Stimulated activated memory B cell treated with anti-CD40 and anti-IgM and Interleukin-4, amounts not matched to agents 10 μg/mL and 1 μg/mL and 100 μg/mL, for 72 hours (primary cell): ENCODE data around the gene TMC1.

Experiments used
- ATAC-seq: fragments of 150-1000 bp; cut with Tn5 transposase; 2 replicates; pipeline ENCODE4 v1.10.0; 2021
- H3K27ac Mint-ChIP-seq: one replicate; pipeline ENCODE4 v1.8.0; 2022; ENCODE audit warnings: mild to moderate bottlenecking, mixed read lengths
- H3K27me3 Mint-ChIP-seq: one replicate; pipeline ENCODE4 v1.8.0; 2022; ENCODE audit warnings: mixed read lengths
- H3K36me3 Mint-ChIP-seq: one replicate; pipeline ENCODE4 v1.8.0; 2022; ENCODE audit warnings: mixed read lengths
- H3K4me1 Mint-ChIP-seq: one replicate; pipeline ENCODE4 v1.8.0; 2022; ENCODE audit warnings: mixed read lengths
- H3K4me3 Mint-ChIP-seq: one replicate; pipeline ENCODE4 v1.8.0; 2022; ENCODE audit warnings: mild to moderate bottlenecking, moderate library complexity, mixed read lengths
- H3K9me3 Mint-ChIP-seq: one replicate; pipeline ENCODE4 v1.8.0; 2022; ENCODE audit warnings: mixed read lengths

Gene TMC1

DNA sequence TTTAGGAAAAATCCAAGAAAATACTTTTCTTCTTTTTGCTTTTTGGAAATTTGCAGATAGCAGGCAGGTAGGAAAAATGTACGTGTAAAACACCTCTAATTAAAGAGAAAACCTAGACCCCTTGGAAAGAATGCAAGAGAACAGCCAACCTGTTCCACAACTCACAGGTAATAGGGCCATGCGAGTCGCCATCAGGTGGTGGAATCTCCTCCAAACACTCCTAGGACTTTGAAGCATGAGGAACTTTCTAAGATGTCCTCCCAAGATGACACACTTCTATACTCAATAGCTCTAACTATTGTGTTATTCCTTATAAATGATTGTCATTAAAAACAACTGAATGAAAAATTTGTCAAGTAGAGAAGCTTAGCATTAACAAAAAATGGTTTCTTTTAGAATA lies 174.0 kb downstream of the TMC1 start:
- Mint-ChIP-seq H3K27ac (no peak overlapping the region), H3K9me3 (peaks cover 5% of the 10 kb centered on the region), H3K4me1 (no peaks in the 10 kb centered on the region), H3K27me3 (peaks cover 9% of the 10 kb centered on the region), H3K4me3 (no peak overlapping the region), H3K36me3 (no peaks in the 10 kb centered on the region)
- ATAC-seq = no peak

DNA sequence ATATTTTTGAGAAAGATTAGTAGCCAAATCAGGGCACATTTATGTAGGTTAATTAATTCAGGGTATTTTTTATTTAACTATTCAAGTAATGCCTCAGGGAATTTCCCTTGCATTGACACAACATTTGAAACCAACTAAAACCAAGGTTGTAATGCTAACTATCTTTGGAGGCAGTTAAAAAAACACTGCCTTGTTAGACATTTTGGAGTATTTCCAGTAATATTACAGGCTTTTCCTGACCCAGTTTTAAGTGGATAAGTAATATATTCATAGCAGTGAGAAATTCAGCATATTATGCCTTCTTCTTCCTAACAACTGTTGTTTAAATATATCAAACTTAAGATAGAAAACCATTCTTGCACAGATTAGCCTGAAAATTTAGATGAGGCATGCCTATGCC lies 175.1 kb downstream of the TMC1 start:
- ATAC-seq = no peak
- Mint-ChIP-seq H3K27ac (no peak overlapping the region), H3K9me3 (no peaks in the 10 kb centered on the region), H3K27me3 (peaks cover 9% of the 10 kb centered on the region), H3K4me1 (no peaks in the 10 kb centered on the region), H3K4me3 (no peak overlapping the region), H3K36me3 (no peaks in the 10 kb centered on the region)

DNA sequence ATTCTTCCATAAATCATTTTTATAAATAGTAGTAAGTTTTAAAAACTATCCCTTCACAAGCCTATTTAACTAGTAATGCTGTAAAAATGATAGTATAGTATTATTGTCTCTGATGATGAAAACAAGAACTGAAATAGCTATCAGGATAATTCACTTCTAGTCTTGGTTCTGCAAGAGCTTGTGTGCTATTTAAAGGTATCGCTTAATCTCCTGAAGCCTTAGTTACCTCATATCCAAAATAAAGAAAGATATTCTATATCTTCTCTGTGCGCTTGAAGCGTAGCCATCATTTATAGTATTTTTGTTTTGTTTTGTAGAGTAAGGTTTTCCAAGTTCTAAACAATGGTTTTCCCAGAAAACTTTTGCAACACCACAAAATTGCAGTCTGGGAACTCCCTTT lies 180.1 kb downstream of the TMC1 start:
- Mint-ChIP-seq H3K4me3 (no peak overlapping the region), H3K36me3 (no peaks in the 10 kb centered on the region), H3K27ac (no peak overlapping the region), H3K9me3 (no peaks in the 10 kb centered on the region), H3K4me1 (no peaks in the 10 kb centered on the region), H3K27me3 (peaks cover 9% of the 10 kb centered on the region)
- ATAC-seq = no peak

DNA sequence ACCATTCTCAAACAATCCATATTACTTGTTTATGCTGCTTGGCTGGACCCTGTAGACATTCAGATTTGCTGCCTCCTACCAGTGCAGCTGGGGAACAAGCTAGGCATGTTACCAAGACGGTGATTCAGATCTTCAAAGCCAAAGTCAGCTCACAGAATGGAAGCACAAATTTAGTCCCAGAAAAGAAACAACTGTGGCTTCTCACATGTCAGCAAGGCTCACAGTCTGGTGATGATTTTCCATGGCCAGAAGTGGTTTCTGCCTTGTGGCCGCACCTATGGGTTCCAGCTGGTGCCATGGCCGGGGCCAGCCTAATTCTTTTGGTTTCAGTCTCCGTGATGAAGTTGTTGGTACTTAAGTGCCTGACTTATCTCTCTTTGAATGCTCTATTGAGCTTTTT lies 182.2 kb downstream of the TMC1 start:
- no peak for ATAC-seq
- Mint-ChIP-seq H3K27ac (no peak overlapping the region), H3K36me3 (no peaks in the 10 kb centered on the region), H3K4me1 (no peaks in the 10 kb centered on the region), H3K4me3 (no peak overlapping the region), H3K9me3 (no peaks in the 10 kb centered on the region), H3K27me3 (peaks cover 5% of the 10 kb centered on the region)

DNA sequence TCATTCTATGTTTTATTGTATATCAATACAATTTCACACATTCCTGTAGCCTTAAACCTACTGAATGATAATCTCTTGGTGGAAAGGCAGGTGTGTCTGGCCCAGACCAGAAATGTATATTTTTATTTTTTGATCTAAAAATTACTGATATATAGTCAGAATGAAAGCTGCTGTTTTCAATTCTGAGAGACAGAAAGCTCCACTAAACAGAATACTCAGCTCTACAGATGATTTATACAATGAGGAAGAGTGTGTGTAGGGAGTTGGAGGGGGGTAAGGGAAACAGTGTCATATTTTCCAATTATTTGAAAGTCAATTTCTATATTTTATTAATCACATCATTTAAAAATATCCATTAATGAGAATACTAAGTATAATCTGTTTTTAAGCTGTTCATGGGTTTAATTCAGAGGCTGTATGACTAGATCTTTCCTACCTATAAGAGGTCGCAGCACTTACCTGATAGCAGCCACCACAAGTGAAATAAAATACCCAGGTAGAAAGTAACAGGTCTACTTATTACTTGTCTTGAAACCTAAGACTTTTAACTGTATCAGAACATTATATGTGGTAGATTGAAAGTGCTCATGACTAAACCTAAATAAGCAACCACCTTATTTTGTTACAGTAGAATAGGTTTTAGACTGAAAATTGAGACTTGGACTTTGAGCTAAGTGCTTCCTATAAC lies 183.4 kb downstream of the TMC1 start:
- no peak for ATAC-seq
- no peaks in the 10 kb centered on the region for H3K27me3 Mint-ChIP-seq
- no peak overlapping the region for H3K27ac Mint-ChIP-seq
- H3K4me3 Mint-ChIP-seq = no peak overlapping the region
- H3K4me1 Mint-ChIP-seq = no peaks in the 10 kb centered on the region
- H3K9me3 Mint-ChIP-seq = peaks cover 3% of the 10 kb centered on the region
- no peaks in the 10 kb centered on the region for H3K36me3 Mint-ChIP-seq

DNA sequence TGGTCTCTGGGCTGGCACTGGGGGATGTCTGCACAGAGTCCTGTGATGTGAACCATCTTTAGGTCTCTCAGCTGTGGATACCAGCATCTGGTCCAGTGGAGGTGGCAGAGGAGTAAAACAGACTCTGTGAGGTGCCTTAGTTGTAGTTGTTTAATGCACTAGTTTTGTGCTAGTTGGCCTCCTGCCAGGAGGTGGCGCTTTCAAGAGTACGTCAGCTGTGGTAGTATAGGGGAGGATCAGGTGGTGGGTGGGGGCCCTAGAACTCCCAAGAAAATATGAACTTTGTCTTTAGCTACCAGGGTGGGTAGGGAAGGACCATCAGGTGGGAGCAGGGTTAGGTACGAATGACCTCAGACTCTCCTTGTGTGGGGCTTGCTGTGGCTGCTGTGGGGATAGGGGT lies 197.1 kb downstream of the TMC1 start:
- ATAC-seq = no peak
- Mint-ChIP-seq H3K27ac (no peak overlapping the region), H3K27me3 (peaks cover 6% of the 10 kb centered on the region), H3K4me3 (no peak overlapping the region), H3K9me3 (no peaks in the 10 kb centered on the region), H3K4me1 (no peaks in the 10 kb centered on the region), H3K36me3 (no peaks in the 10 kb centered on the region)

DNA sequence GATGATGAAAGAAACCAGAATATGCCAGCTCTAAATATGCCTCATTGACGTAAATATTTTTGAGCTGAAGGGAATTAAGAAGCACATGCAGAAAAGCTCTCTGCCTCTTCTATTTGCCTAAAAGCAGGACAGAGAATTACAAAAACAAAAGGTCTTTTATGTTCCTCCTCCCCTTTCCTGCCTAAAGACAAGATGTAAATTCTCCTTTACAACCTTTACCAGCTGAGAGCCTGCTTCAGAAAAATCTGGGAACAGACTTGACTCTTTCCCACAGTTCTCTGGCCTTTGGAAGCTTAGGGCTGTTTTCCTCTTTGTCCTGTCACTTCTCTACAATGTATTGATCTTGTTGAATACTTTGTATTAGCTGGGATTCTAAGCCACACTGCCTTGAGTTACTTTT lies 199.7 kb downstream of the TMC1 start:
- no peaks in the 10 kb centered on the region for H3K27me3 Mint-ChIP-seq
- H3K9me3 Mint-ChIP-seq = peaks cover 3% of the 10 kb centered on the region
- no peaks in the 10 kb centered on the region for H3K4me1 Mint-ChIP-seq
- no peaks in the 10 kb centered on the region for H3K36me3 Mint-ChIP-seq
- ATAC-seq = no peak
- no peak overlapping the region for H3K27ac Mint-ChIP-seq
- H3K4me3 Mint-ChIP-seq = no peak overlapping the region

DNA sequence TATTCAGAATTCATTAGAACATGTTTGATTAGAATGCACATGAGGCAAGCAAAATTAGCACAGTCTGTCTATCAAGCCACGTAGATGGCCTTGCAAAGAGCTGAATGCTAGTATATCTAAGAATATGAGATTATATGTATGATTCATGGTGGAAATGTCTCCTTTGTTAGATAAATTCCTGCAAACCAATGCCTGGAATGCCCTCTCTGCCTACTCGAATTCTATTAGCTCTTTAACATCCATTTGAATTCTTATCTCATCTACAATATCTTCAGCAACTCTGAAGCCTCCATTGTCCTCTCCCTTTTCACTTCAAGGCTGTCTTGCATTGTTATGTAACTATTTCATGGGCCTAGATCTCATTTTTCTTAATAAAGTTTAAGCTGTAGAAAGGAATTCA lies 205.5 kb downstream of the TMC1 start:
- no peak overlapping the region for H3K27ac Mint-ChIP-seq
- H3K27me3 Mint-ChIP-seq = no peaks in the 10 kb centered on the region
- H3K4me3 Mint-ChIP-seq = no peak overlapping the region
- H3K4me1 Mint-ChIP-seq = no peaks in the 10 kb centered on the region
- no peaks in the 10 kb centered on the region for H3K36me3 Mint-ChIP-seq
- H3K9me3 Mint-ChIP-seq = peaks cover 3% of the 10 kb centered on the region
- ATAC-seq = no peak

DNA sequence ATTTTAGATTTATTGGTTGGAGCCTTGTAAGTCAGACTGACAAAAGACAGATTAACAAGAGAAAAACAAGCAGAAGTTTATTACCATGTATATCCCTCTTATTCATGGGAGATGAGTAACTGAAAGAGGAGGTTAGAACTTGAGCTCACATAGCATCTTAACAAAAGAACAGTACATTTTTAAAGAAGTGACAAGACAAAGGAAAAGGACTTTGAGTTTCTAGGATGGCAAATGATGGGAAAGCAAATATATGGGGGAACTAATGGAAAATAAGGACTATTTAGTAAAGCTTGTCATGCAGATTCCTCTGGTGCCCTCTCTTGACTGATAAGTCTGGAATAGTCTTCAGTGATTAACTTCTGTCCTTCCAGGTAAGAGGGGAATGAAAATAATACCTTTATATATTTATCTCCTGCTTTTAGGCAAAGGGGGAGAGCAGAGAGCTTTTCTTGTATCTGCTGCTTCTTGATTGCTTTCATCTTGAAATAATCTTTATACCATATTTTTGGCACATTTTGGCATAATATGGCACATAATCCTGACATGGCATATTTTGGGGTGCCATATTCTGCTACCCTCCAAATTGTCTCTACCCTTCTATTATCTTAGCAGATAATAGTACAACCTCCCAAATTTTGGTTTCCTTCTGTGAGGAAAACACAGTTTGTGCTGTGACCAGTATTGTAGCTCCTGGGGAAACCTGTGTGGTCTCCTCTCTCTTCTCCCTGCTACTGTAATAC lies 206.8 kb downstream of the TMC1 start:
- H3K36me3 Mint-ChIP-seq = no peaks in the 10 kb centered on the region
- no peak overlapping the region for H3K27ac Mint-ChIP-seq
- no peaks in the 10 kb centered on the region for H3K27me3 Mint-ChIP-seq
- H3K4me1 Mint-ChIP-seq = no peaks in the 10 kb centered on the region
- no peak overlapping the region for H3K4me3 Mint-ChIP-seq
- ATAC-seq = no peak
- H3K9me3 Mint-ChIP-seq = peaks cover 3% of the 10 kb centered on the region

DNA sequence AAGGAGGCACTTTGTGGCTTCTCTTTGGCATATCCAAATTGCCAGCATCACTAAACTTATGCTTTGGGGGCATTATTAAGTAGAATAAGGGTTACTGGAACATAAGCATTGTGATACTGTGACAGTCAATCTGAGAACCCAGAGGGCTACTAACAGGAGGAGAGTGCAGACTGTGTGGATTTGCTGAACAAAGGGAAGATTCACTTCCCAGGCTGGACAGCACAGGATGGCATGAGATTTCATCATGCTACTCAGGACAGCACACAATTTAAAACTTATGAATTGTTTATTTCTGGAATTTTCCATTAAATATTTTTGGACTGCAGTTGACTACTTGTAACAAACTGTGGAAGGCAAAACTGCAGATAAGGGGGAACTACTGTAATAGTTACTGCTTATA lies 212.5 kb downstream of the TMC1 start:
- no peaks in the 10 kb centered on the region for H3K27me3 Mint-ChIP-seq
- no peaks in the 10 kb centered on the region for H3K4me1 Mint-ChIP-seq
- no peak overlapping the region for H3K4me3 Mint-ChIP-seq
- no peaks in the 10 kb centered on the region for H3K9me3 Mint-ChIP-seq
- H3K36me3 Mint-ChIP-seq = no peaks in the 10 kb centered on the region
- H3K27ac Mint-ChIP-seq = no peak overlapping the region
- no peak for ATAC-seq

DNA sequence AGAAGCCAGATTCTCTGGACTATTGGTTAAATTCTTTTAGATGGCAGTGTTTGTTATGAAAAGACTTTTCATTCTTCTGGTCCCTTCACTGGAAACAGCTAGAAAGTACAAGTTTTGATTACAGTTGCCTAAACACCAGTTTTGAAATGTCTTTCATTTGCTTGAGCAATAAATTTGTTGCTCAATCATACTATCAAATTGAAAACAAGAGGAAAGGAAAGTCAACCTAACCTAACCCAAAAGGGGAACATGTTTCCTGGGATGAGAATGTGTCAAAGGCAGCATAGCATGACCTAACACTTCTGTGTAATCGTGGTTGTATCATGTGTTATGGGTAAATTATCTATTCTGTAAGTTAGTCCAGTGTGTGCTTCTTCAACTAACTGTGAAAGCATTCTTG lies 213.2 kb downstream of the TMC1 start:
- no peaks in the 10 kb centered on the region for H3K36me3 Mint-ChIP-seq
- H3K27ac Mint-ChIP-seq = no peak overlapping the region
- no peaks in the 10 kb centered on the region for H3K4me1 Mint-ChIP-seq
- no peaks in the 10 kb centered on the region for H3K27me3 Mint-ChIP-seq
- H3K9me3 Mint-ChIP-seq = no peaks in the 10 kb centered on the region
- no peak for ATAC-seq
- H3K4me3 Mint-ChIP-seq = no peak overlapping the region

DNA sequence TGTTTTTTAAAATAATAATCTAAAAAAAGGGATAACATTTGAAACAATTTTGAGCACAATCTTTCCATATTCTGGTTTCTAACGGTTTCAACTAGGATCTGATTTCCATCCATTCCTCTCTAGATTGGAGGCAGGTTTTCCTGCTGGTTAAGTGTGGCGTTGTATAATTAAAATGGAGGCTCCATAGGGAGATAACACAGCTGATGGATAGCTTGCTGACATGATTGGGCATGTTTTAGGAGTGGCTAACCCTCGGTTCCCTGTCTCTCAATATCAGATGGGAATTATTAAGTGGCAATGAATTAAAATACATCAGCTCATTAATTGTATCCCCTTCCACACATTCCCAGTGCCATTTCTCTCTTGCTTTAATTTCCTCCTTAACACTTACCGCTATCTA lies 222.4 kb downstream of the TMC1 start:
- no peaks in the 10 kb centered on the region for H3K9me3 Mint-ChIP-seq
- no peaks in the 10 kb centered on the region for H3K36me3 Mint-ChIP-seq
- no peak overlapping the region for H3K27ac Mint-ChIP-seq
- H3K4me3 Mint-ChIP-seq = no peak overlapping the region
- no peaks in the 10 kb centered on the region for H3K4me1 Mint-ChIP-seq
- no peak for ATAC-seq
- H3K27me3 Mint-ChIP-seq = no peaks in the 10 kb centered on the region

DNA sequence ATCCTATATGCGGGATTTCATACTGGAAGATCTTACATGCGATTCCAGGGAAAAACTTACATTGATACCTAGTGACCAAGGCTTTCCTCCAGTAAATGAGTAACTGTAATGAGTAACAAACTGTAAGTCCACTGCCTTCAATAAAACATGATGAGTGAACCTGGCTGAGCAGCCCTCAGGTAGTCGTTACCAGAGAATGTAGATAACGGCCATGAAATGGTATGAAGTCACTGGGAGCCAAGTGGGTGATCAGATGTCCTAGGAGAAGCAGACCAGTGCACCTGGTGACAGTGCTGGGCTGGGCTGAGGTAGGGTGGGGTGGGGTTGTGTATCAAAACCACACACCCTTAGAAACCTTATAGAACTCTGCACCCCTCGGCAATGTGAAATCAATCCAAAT lies 227.9 kb downstream of the TMC1 start:
- no peaks in the 10 kb centered on the region for H3K27me3 Mint-ChIP-seq
- H3K36me3 Mint-ChIP-seq = no peaks in the 10 kb centered on the region
- no peak overlapping the region for H3K4me3 Mint-ChIP-seq
- H3K9me3 Mint-ChIP-seq = no peaks in the 10 kb centered on the region
- H3K27ac Mint-ChIP-seq = no peak overlapping the region
- ATAC-seq = no peak
- no peaks in the 10 kb centered on the region for H3K4me1 Mint-ChIP-seq

DNA sequence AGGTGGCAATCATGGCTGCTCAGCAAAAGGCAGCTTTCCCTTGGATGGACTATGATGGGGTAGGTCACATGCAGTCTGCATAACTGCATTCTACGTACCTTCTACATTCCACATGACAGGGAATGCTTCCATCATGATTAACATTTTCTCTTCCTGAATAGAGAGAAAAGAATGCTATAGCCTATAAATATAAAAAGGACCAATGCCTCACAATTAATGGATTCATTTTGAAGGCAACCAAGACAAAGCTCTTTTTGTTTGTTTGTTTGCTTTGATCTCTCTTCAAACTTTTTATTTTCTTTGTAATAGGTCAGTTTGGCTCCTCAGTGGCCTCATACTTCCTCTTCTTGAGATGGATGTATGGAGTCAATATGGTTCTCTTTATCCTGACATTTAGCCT lies 230.1 kb downstream of the TMC1 start:
- Mint-ChIP-seq H3K4me3 (no peak overlapping the region), H3K36me3 (no peaks in the 10 kb centered on the region), H3K27me3 (no peaks in the 10 kb centered on the region)

DNA sequence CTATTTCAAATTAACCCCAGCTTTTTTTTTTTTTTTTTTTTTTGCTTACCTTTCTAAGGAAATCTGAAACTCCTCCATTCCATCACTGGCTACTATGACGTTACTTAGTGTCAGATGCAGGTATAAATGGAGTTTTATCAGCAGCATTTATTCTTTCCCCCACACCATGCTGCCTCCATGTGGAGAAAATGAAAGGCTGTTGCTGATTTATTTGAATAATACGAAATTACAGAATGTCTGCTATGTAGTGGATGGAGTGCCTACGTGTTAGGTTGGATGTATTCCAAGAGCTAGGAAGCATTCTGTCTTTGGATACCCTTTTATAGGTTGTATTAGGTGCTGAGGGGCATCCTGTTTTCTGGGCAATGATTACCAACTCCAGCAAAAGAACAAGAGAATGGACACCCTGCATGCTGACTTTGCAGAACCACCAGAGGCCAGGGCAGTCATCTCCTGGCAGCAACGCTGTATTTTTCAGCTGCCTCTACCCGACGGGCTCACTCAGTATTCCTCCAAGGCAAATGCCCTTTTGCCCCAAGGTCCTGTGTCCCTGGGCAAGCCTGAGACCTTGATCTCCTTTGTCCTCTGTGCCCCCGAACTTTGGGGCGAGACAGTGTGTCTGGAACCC lies 232.0 kb downstream of the TMC1 start:
- Mint-ChIP-seq H3K4me1 (no peaks in the 10 kb centered on the region), H3K36me3 (no peaks in the 10 kb centered on the region), H3K27me3 (no peaks in the 10 kb centered on the region), H3K9me3 (no peaks in the 10 kb centered on the region), H3K4me3 (no peak overlapping the region), H3K27ac (no peak overlapping the region)
- ATAC-seq = no peak

More for the DNA sequence above, 230.1 kb downstream of the TMC1 start:
- Mint-ChIP-seq H3K9me3 (no peaks in the 10 kb centered on the region), H3K27ac (no peak overlapping the region), H3K4me1 (no peaks in the 10 kb centered on the region)
- ATAC-seq = no peak

DNA sequence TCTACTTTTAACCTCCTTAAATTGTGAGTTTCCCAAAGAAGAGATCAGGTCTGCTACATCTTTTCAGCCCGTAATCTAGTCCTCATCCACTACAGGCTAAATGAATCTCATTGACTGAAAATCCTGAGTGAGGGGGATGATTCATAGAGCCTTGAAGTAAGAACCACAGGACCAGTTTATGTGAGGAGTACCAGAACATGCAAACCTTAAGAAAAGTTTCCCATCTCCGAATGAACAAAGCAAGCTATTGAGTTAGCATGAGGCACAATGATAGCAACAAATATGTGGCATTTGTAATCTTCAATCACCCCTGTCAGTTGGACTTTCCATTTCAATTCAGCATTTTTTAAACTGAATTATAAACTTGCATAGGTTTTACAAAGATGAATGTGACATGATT lies 234.4 kb downstream of the TMC1 start:
- ATAC-seq = no peak
- Mint-ChIP-seq H3K36me3 (no peaks in the 10 kb centered on the region), H3K27ac (no peak overlapping the region), H3K4me1 (no peaks in the 10 kb centered on the region), H3K9me3 (no peaks in the 10 kb centered on the region), H3K4me3 (no peak overlapping the region), H3K27me3 (no peaks in the 10 kb centered on the region)
